Stimulated activated CD8-positive, alpha-beta memory T cell treated with anti-CD3 and anti-CD28 coated beads, Interleukin-15, amount 100 ng/mL, for 48 hours (primary cell): ENCODE data around the gene CDH4.

Source experiments
- DNase-seq, 2 donors: peaks; one replicate each; pipeline ENCODE4 v3.0.0-alpha.2; 2020; ENCODE audit warnings: low read depth in 2 of 2

Gene CDH4

GRCh38 chr20:61516346-61517208, 264.5 kb downstream of the CDH4 start:
- DNase-seq: no peak

- DNase-seq: no peak
Observed at GRCh38 chr20:61517419-61517818, 265.4 kb downstream of the CDH4 start.

- DNase-seq: no peak
Observed at GRCh38 chr20:61518424-61518951, 266.4 kb downstream of the CDH4 start.

- no peak for DNase-seq
Observed at GRCh38 chr20:61519488-61519887, 267.4 kb downstream of the CDH4 start.

GRCh38 chr20:61520076-61520892, 268.2 kb downstream of the CDH4 start:
- DNase-seq: no peak

GRCh38 chr20:61520893-61521460, 268.9 kb downstream of the CDH4 start:
- no peak for DNase-seq

GRCh38 chr20:61521687-61522420, 269.8 kb downstream of the CDH4 start:
- no peak for DNase-seq

GRCh38 chr20:61522498-61523090, 270.5 kb downstream of the CDH4 start:
- no peak for DNase-seq

GRCh38 chr20:61523145-61523544, 271.1 kb downstream of the CDH4 start:
- no peak for DNase-seq

- no peak for DNase-seq
Observed at GRCh38 chr20:61524951-61525666, 273.0 kb downstream of the CDH4 start.

- no peak for DNase-seq
Observed at GRCh38 chr20:61525781-61526431, 273.8 kb downstream of the CDH4 start.

GRCh38 chr20:61526907-61527306, 274.8 kb downstream of the CDH4 start:
- DNase-seq: no peak

- DNase-seq: no peak
Observed at GRCh38 chr20:61527626-61528025, 275.6 kb downstream of the CDH4 start.

- no peak for DNase-seq
Observed at GRCh38 chr20:61528591-61528990, 276.5 kb downstream of the CDH4 start.

- no peak for DNase-seq
Observed at GRCh38 chr20:61529354-61529753, 277.3 kb downstream of the CDH4 start.

- no peak for DNase-seq
Observed at GRCh38 chr20:61531553-61532345, 279.7 kb downstream of the CDH4 start.

- no peak for DNase-seq
Observed at GRCh38 chr20:61532736-61533135, 280.7 kb downstream of the CDH4 start.

GRCh38 chr20:61533231-61533631, 281.2 kb downstream of the CDH4 start:
- DNase-seq: no peak

GRCh38 chr20:61534346-61534745, 282.3 kb downstream of the CDH4 start:
- no peak for DNase-seq
